ENCODE data around the gene MLLT1.

DNA sequence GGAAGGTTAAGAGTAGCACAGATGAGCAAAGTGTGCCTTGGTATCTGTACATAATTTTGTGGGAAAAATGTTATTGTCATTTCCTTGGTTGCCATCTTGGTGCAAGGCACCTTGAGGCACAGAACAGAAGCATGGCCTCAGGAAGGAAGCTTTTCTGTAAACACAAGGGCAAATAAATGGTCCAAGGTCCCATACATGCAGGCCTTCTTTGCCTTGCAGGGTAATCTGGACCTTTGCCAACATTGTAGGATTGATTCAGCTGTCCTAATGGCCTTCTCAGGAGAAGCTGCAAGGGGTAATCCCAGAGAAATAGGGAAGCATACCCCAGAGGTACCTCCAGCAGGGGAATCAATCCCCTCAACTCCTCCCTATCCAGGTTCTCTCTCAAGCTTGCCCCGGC is 9.0 kb upstream of the MLLT1 start:
- TF ChIP-seq EP300 (IDR thresholded peaks at IDR 0.05) (no peak), POLR2AphosphoS5 (IDR thresholded peaks at IDR 0.05) (no peak), POLR2A (IDR thresholded peaks at IDR 0.05) (no peak)
- TF ChIP-seq, protein P1, sequence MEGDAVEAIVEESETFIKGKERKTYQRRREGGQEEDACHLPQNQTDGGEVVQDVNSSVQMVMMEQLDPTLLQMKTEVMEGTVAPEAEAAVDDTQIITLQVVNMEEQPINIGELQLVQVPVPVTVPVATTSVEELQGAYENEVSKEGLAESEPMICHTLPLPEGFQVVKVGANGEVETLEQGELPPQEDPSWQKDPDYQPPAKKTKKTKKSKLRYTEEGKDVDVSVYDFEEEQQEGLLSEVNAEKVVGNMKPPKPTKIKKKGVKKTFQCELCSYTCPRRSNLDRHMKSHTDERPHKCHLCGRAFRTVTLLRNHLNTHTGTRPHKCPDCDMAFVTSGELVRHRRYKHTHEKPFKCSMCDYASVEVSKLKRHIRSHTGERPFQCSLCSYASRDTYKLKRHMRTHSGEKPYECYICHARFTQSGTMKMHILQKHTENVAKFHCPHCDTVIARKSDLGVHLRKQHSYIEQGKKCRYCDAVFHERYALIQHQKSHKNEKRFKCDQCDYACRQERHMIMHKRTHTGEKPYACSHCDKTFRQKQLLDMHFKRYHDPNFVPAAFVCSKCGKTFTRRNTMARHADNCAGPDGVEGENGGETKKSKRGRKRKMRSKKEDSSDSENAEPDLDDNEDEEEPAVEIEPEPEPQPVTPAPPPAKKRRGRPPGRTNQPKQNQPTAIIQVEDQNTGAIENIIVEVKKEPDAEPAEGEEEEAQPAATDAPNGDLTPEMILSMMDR (IDR thresholded peaks at IDR 0.05), result no peak

All from stomach (tissue), 4 donors.